HL-60 (cell line): ENCODE data around the gene SPATA6L.

ENCODE experiments used
- POLR2AphosphoS5 ChIP-seq: IDR thresholded peaks from 2 replicates; pipeline ENCODE4 v1.6.1; 2012; ENCODE audit warnings: low read depth
- TF ChIP-seq, protein P1 (sequence below): IDR thresholded peaks from 2 replicates; pipeline ENCODE4 v1.6.1; 2012; ENCODE audit warnings: low read depth; ENCODE audit not compliant: insufficient replicate concordance

DNA sequence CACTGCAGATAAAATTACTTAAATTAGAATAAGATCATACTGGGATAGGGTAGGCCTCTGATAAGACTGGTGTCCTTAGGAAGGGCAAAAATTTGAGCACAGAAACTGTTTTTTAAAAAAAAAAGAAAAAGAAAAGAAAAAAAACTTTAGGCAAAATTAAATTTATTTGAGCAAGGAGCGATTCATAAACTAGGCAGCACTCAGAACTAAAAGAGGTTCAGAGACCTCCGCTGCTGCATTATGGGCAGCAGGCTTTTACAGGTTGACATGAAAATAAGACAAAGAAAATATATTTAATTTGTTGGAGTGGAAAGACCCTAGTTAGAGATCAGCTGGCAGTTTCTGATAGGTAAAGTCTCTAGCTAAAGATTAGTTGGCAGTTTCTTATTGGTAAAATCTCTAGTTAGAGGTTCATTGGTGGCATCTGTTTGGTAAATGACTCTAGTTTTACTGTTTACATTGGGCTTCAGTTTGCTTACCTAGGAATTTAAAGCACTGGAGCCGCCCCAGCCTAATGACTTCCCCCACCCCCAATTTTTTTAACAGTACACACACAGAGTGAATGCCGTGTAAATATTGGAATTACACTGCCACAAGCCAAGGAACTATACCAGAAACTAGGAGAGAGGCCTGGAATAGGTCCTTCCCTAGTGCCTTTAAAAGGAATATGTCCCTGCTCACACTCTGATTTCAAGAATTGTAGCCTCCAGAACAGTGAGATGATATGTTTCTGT lies 8.7 kb downstream of the SPATA6L start:
- TF ChIP-seq POLR2AphosphoS5, result no peak
- TF ChIP-seq, protein P1, sequence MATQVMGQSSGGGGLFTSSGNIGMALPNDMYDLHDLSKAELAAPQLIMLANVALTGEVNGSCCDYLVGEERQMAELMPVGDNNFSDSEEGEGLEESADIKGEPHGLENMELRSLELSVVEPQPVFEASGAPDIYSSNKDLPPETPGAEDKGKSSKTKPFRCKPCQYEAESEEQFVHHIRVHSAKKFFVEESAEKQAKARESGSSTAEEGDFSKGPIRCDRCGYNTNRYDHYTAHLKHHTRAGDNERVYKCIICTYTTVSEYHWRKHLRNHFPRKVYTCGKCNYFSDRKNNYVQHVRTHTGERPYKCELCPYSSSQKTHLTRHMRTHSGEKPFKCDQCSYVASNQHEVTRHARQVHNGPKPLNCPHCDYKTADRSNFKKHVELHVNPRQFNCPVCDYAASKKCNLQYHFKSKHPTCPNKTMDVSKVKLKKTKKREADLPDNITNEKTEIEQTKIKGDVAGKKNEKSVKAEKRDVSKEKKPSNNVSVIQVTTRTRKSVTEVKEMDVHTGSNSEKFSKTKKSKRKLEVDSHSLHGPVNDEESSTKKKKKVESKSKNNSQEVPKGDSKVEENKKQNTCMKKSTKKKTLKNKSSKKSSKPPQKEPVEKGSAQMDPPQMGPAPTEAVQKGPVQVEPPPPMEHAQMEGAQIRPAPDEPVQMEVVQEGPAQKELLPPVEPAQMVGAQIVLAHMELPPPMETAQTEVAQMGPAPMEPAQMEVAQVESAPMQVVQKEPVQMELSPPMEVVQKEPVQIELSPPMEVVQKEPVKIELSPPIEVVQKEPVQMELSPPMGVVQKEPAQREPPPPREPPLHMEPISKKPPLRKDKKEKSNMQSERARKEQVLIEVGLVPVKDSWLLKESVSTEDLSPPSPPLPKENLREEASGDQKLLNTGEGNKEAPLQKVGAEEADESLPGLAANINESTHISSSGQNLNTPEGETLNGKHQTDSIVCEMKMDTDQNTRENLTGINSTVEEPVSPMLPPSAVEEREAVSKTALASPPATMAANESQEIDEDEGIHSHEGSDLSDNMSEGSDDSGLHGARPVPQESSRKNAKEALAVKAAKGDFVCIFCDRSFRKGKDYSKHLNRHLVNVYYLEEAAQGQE, result no peak
